Motor neuron (in vitro differentiated cells): ENCODE results near the gene CRYGA. TPM values are rescaled to one million over a fixed set of nuclear protein-coding genes. Genes with fewer than 3 reads are reported as not detected.
"Not testable (repeated sequence)": the region's sequence is repeated elsewhere in the genome, so short reads cannot be mapped to it uniquely, and the experiment has no call there.

Source experiments
- ATAC-seq, 8 experiments: fragments of 200-7000 bp; cut with Tn5 transposase; replicated peaks in 6 of 8; 2 replicates each; pipeline ENCODE4 v1.8.0; 2021; ENCODE audit warnings: mild to moderate bottlenecking in 8 of 8, moderate library complexity in 8 of 8
- H3K27ac ChIP-seq, 2 donors: fragments of 250-450 bp; sonication (Bioruptor Pico); 2 replicates each; pipeline ENCODE4 v1.9.0; 2021; ENCODE audit warnings: antibody characterized with exemption in 2 of 2, mild to moderate bottlenecking in 2 of 2, moderate library complexity in 1 of 2
- H3K4me1 ChIP-seq, 2 donors: fragments of 250-450 bp; sonication (Bioruptor Pico); replicated peaks in 1 of 2; 2 replicates each; pipeline ENCODE4 v1.6.1; 2021; ENCODE audit warnings: antibody characterized with exemption in 2 of 2, mild to moderate bottlenecking in 2 of 2, moderate library complexity in 1 of 2
- H3K4me3 ChIP-seq, 5 donors: fragments of 250-450 bp; sonication (Bioruptor Pico); 2 replicates each; pipeline ENCODE4 v1.9.0; 2021; ENCODE audit warnings: antibody characterized with exemption in 5 of 5, mild to moderate bottlenecking in 5 of 5, moderate library complexity in 4 of 5
- WGBS, 10 experiments: fragments of 450-650 bp; shearing (Covaris generic); methylation state at CpG; one replicate each; pipeline ENCODE4 v1.0.0; 2022; 5-methylcytosine and 5-hydroxymethylcytosine counted together
- in situ Hi-C, 9 experiments: fragments of 400-800 bp; cut with MboI; loops; one replicate each; pipeline ENCODE4 v1.15.0; 2021; ENCODE audit warnings: low sequenced_read_pairs in 9 of 9, low pct_unique_long_range_greater_than_20kb in 2 of 9; ENCODE audit not compliant: unreplicated experiment in 9 of 9
- total RNA-seq, 8 experiments: library from RNA; unstranded; fragments of 300-600 nt; gene quantifications; 2 replicates each; pipeline versions ENCODE4 v1.2.3 to v1.2.4, GENCODE V29; 2022

CRYGA gene
- total RNA-seq, 8 experiments from 2014 or later: 0.33 to 0.94 (median 0.70) TPM; not detected in 4

- no peak overlapping the region for H3K27ac ChIP-seq
- H3K4me3 ChIP-seq: no peak overlapping the region
- H3K4me1 ChIP-seq: no peaks in the 10 kb centered on the region
- in situ Hi-C loops: no loop called here
- ATAC-seq: no peak
These were observed 13.3 kb downstream of the CRYGA start for GRCh38 chr2:208150094-208150493.

DNA sequence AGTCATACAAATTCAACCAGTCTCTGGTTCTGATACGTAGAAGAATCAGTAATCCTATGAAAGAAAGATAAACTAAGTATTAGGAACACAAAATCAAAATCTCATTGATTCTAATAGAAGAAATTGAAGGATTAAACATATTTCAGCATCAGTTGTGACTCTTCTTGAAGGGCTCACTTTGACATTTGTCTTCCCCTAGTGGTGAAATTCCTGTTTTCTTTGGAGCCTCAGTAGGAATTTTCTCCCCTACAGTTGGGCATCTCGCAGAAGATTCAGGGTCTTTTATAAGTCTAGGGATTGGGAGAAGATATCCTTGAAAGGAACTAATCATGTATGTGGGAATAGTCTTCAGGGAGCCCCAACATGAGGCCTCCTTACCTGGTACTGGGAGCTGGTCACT, 14.6 kb downstream of the CRYGA start:
- in situ Hi-C loops: no loop called here
- no peak overlapping the region for H3K27ac ChIP-seq
- ATAC-seq: no peak
- no peak overlapping the region for H3K4me3 ChIP-seq
- no peaks in the 10 kb centered on the region for H3K4me1 ChIP-seq
- WGBS, 10 experiments: 7 to 80% (median 33%) methylated on average over 1 to 2 of the region's 2 CpGs; no CpG with 5 or more reads in 3 of the 10 experiments

- WGBS, 10 experiments: 92 to 100% methylated on average over 1 to 2 of the region's 3 CpGs; no CpG with 5 or more reads in 8 of the 10 experiments
- Histone ChIP-seq H3K27ac (no peak overlapping the region), H3K4me3 (no peak overlapping the region), H3K4me1 (no peaks in the 10 kb centered on the region)
- in situ Hi-C loops: no loop called here
- peak in 1 of 8 experiments; percentile 35 for ATAC-seq
These were observed 15.6 kb downstream of the CRYGA start for GRCh38 chr2:208147759-208148158.

DNA sequence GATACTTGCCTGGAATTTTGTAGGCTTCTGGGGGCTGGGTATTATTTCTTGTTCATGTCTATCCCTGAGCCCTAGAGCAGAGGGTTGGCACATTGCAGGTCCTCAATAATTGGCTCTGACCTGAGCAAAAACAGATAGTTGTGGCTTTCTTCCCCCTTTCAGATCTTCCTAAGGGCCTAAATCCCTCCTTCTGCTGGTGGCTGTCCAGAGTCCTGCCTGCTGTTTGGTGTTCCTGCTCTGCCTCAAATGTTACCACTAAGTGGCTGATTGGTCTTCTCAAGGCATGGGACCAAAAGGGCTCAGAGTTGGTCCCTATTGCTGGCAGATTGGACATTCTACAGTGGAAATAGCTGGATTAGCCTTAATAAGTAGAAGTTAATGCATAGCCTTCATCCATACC, 16.4 kb downstream of the CRYGA start:
- Histone ChIP-seq H3K4me1 (no peaks in the 10 kb centered on the region), H3K4me3 (no peak overlapping the region), H3K27ac (no peak overlapping the region)
- in situ Hi-C loops: no loop called here
- no peak for ATAC-seq

DNA sequence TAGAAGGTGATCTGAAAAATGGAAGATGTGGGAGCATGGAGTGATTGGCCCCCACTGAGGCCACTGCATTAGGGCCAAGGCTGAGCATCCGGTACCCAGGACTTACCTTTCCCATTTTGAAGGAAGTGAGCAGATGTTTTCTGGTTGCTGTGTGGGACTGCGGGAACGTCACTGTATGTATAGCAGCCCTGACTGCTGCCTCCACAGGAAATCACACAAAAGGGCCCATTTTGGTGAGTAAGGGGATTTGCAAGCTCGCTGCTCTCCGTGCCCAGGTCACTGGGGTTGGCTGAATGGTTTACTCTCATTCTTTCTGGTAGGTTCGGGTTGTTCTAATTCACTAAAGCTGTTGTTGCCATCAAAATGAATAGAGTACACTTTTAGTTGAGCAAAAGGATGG, 17.4 kb downstream of the CRYGA start, which contains the start of gene CRYGB:
CRYGB (minus strand) TSS at position 153 of the 400 bp plus-strand sequence; CDS start at position 115, 38 bp downstream.
- no peak for ATAC-seq
- Histone ChIP-seq H3K27ac (no peak within 1 kb of the TSS), H3K4me1 (no peaks in the 10 kb centered on the region), H3K4me3 (no peak within 1 kb of the TSS)
- in situ Hi-C loops: no loop called here
- 0 to 68% (median 53%) methylated on average over 1 to 5 of the region's 6 CpGs; no CpG with 5 or more reads in 1 of the 10 experiments for WGBS, 10 experiments

- no peaks in the 10 kb centered on the region for H3K4me1 ChIP-seq
- H3K27ac ChIP-seq: no peak overlapping the region
- WGBS, 10 experiments: 13 to 100% (median 81%) methylated on average over 1 to 8 of the region's 14 CpGs
- in situ Hi-C loops: no loop called here
- H3K4me3 ChIP-seq: no peak overlapping the region
- ATAC-seq: no peak
These were observed 20.2 kb downstream of the CRYGA start for GRCh38 chr2:208142925-208143799.

DNA sequence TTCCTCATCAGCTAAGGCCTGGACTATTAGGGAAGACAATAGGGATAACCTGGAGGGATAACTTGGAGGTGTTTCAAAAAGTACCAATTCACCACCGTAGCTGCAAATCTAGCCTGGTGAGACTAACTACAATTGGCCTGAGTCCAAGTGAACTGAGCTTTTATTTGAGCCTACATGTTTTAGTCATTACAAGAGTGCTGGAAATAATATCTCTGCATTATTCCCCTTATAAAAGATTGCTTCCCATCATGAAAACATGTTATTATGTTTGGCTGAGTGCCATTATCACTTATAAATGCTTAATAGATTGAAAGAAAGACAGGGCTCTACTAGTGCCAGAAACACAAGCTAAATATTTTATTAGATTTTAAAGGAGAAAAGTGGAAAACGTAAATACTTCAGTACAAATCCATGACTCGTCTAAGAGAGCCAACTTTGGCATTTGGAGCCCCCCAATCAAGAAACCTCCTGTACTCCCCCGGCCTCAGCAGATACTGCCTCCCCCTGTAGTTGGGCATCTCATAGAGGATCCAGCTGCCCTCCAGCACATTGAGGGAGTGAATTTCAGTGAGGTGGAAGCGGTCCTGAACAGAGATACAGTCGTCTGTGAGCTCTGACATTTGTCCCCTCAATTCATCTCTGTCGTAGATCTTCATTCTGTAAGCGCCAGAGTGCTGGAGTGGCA, 21.0 kb downstream of the CRYGA start:
- H3K27ac ChIP-seq: no peak overlapping the region
- no peaks in the 10 kb centered on the region for H3K4me1 ChIP-seq
- peak in 1 of 8 experiments; percentile 20 for ATAC-seq
- H3K4me3 ChIP-seq: no peak overlapping the region
- WGBS, 10 experiments: 3 to 84% (median 42%) methylated on average over 1 to 6 of the region's 8 CpGs; no CpG with 5 or more reads in 2 of the 10 experiments
- in situ Hi-C loops: no loop called here

DNA sequence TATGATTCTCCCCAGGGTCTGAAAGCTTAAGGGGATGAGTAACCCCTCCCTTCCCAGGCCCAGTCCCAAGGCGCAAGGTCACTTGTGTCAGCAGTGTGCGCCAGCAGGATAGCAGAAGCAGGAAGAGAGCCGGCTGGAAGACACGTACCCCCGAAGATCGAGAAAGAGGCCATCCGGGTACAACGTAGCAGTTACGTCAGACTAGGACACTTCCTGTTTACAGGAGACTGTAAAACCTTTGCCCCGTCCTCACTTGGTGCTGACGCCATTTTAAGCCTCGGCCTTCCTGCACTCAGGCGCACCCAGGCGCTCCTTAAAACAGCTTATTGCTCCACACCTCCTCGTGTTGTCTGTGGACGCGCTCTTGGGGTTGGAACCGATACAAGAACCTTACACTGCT, 23.9 kb downstream of the CRYGA start:
- no peak overlapping the region for H3K27ac ChIP-seq
- in situ Hi-C loops: no loop called here
- no peak overlapping the region for H3K4me3 ChIP-seq
- 67 to 100% (median 94%) methylated on average over 1 to 18 of the region's 18 CpGs; no CpG with 5 or more reads in 2 of the 10 experiments for WGBS, 10 experiments
- H3K4me1 ChIP-seq: peaks cover 0 to 11% of the 10 kb centered on the region in 2 donors
- no peak for ATAC-seq

GRCh38 chr2:208138334-208138733, 25.1 kb downstream of the CRYGA start:
- ATAC-seq, H3K27ac ChIP-seq, H3K4me3 ChIP-seq, in situ Hi-C loops: not testable (repeated sequence)
- H3K4me1 ChIP-seq: peaks cover 0 to 11% of the 10 kb centered on the region in 2 donors
- 30 to 100% (median 91%) methylated on average over 1 to 7 of the region's 7 CpGs; no CpG with 5 or more reads in 3 of the 10 experiments for WGBS, 10 experiments

- ATAC-seq: no peak
- H3K4me1 ChIP-seq: peaks cover 0 to 11% of the 10 kb centered on the region in 2 donors
- no peak overlapping the region for H3K27ac ChIP-seq
- in situ Hi-C loops: no loop called here
- H3K4me3 ChIP-seq: no peak overlapping the region
- 14 to 100% (median 68%) methylated on average over 1 to 2 of the region's 2 CpGs; no CpG with 5 or more reads in 3 of the 10 experiments for WGBS, 10 experiments
These were observed 26.7 kb downstream of the CRYGA start for GRCh38 chr2:208136716-208137094.

DNA sequence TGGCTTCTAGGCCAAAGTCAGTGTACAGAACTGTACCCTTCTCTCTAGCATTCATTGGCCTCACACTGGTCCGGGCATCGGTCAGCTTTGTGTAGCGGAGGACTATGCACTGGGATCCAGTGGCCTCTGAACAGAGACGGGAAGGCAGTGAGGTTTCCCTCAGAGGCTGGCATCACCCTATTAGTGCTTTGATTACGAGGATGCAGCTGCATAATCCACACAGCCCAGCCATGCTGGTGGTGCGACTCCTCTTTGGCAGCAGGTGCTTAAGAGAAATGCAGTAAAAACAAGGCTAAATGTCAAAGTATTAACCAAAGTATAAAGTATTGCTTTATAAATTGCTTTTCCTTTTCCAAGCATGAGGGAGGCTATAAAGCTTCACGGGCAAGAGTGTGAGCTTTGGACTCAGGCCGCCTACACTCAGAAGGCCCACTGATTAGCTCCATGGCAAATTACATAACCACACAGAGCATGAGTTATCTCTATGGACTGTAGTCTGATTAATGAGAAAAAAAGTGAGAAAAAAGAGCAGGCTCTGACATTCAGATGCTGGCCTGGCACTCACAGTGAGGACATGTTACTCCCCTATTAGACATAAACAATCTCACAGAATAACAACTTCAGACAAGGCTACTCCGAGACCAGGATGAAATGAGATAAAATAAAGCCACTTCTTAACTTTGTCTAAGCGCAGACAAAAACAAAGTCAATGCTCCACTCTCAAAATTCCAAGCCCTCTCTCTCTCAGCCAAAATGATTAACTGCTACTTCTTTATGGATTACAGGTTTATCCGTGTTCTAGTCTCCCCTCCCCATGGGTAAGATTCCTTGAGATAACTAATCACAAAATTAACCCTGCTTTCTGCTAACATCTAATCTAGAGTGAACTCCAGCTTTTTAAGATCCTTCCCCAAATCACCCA, 27.3 kb downstream of the CRYGA start:
- H3K4me1 ChIP-seq: peaks cover 0 to 11% of the 10 kb centered on the region in 2 donors
- no peak overlapping the region for H3K27ac ChIP-seq
- no peak overlapping the region for H3K4me3 ChIP-seq
- ATAC-seq: peak in 5 of 8 experiments; percentile 58 to 91 (median 84)
- in situ Hi-C loops: no loop called here
- WGBS, 10 experiments: 53 to 100% (median 88%) methylated on average over 1 to 10 of the region's 11 CpGs; no CpG with 5 or more reads in 1 of the 10 experiments

DNA sequence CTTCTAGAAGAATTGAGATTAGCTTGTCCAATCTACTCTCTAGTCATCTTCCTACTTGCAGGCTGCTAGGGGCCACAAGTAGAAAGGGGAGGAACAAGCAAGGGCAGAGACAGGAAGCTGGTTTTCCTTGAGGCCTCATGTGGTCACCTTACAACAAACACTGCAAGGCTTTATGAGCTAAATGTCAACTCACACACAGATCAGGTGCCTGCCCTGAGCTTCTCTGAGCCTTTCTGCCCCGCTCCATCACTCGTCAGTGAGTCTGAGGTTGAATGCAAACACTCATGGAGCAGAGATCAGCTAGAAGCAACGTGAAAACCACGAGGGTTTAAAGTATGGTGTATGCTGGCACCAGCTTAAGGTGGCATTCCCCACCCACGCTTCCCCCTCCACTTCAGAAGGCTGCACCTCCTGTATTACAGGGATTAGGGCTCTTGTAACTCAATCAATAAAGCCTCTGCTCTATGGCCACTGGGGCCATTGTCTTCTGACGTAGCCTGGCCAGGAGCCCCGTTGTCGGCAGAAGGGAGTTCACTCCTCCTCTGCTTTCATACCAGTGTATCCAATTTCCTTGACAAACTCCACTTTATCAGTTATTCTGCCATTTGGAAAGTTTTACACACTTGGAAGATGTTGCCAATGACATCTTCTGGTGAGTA, 28.3 kb downstream of the CRYGA start:
- in situ Hi-C loops: no loop called here
- ATAC-seq: no peak
- no peak overlapping the region for H3K27ac ChIP-seq
- H3K4me1 ChIP-seq: peaks cover 3 to 11% of the 10 kb centered on the region in 2 donors
- H3K4me3 ChIP-seq: no peak overlapping the region
- WGBS, 10 experiments: 14 to 92% (median 55%) methylated on average over 2 to 5 of the region's 8 CpGs; no CpG with 5 or more reads in 2 of the 10 experiments
